ENCODE measurements around the gene HSDL2.

- TF ChIP-seq CTCF (IDR thresholded peaks at IDR 0.05; ENCODE audit: low read length) (no peak), EZH2 (IDR thresholded peaks at IDR 0.05; ENCODE audit: borderline replicate concordance, low read length) (no peak)
Measured at GRCh38 chr9:112396416-112396815, 16.5 kb downstream of the HSDL2 start.
